H1 (cell line): ENCODE measurements around the gene EXOSC10. TPM values are rescaled to one million over a fixed set of nuclear protein-coding genes. Genes with fewer than 3 reads are reported as not detected.
"Not testable (repeated sequence)": the region's sequence is repeated elsewhere in the genome, so short reads cannot be mapped to it uniquely, and the experiment has no call there.

ENCODE experiments used
- CTCF ChIA-PET: fragments of 300-600 bp; sonication (Branson Sonifier 250); formaldehyde crosslinking; loops from one replicate; lab custom pipeline; 2021; ENCODE audit not compliant: partially characterized antibody; lab: Charles Lee
- POLR2A ChIA-PET: fragments of 300-600 bp; sonication (Branson Sonifier 250); formaldehyde crosslinking; loops from one replicate; lab custom pipeline; 2021; ENCODE audit warnings: inconsistent platforms; ENCODE audit not compliant: partially characterized antibody; lab: Charles Lee
- DNase-seq, 2 experiments: peaks; one replicate each; pipeline versions ENCODE4 v3.0.0 to v3.0.0-alpha.2; 2010 to 2022; ENCODE audit warnings: low spot score in 2 of 2, low read depth in 1 of 2, mixed read lengths in 1 of 2
- FAIRE-seq: peaks from 2 replicates; lab custom pipeline; 2011; peaks lifted over from hg19 to GRCh38; lab: Jason Lieb, UNC
- H2AFZ ChIP-seq: 2 replicates; pipeline ENCODE4 v1.8.1; 2012; ENCODE audit warnings: low read length, inconsistent platforms
- H2AK5ac ChIP-seq: 2 replicates; pipeline ENCODE4 v1.6.1; 2013; ENCODE audit warnings: low read depth, low read length
- H2BK120ac ChIP-seq: replicated peaks from 2 replicates; pipeline ENCODE3; 2013; ENCODE audit warnings: low read depth, low read length, inconsistent platforms
- H2BK12ac ChIP-seq: 2 replicates; pipeline ENCODE4 v1.6.1; 2013; ENCODE audit warnings: low read depth, low read length
- H2BK15ac ChIP-seq: 2 replicates; pipeline ENCODE4 v1.6.1; 2013; ENCODE audit warnings: low read length
- H2BK20ac ChIP-seq: 2 replicates; pipeline ENCODE4 v1.6.1; 2013; ENCODE audit warnings: low read length
- H2BK5ac ChIP-seq: 2 replicates; pipeline ENCODE4 v1.6.1; 2013; ENCODE audit warnings: low read depth, low read length
- H3K14ac ChIP-seq: 2 replicates; pipeline ENCODE4 v1.6.1; 2013; ENCODE audit warnings: inconsistent platforms; ENCODE audit not compliant: insufficient read length
- H3K18ac ChIP-seq: 2 replicates; pipeline ENCODE4 v1.6.1; 2013; ENCODE audit warnings: low read length; ENCODE audit errors: extremely low read depth
- H3K23ac ChIP-seq: 2 replicates; pipeline ENCODE4 v1.6.1; 2013; ENCODE audit warnings: inconsistent platforms; ENCODE audit not compliant: insufficient read length
- H3K23me2 ChIP-seq: 2 replicates; pipeline ENCODE4 v1.6.1; 2013; ENCODE audit warnings: low read depth, low read length
- H3K27ac ChIP-seq: 2 replicates; pipeline ENCODE4 v1.6.1; 2011; ENCODE audit warnings: low read depth, low read length, inconsistent platforms
- H3K27me3 ChIP-seq, 4 experiments: replicated peaks in 1 of 4; 1 replicate in 1 of 4; 2 replicates in 3 of 4; pipeline versions ENCODE4 v1.6.1 to v1.8.1; 2011 to 2013; ENCODE audit warnings: low read length in 3 of 4, mild to moderate bottlenecking in 3 of 4, inconsistent platforms in 2 of 4, mixed read lengths in 2 of 4, moderate library complexity in 1 of 4; ENCODE audit not compliant: control insufficient read depth in 3 of 4, insufficient read depth in 3 of 4; ENCODE audit errors: extremely low read depth in 1 of 4
- H3K36me3 ChIP-seq, 4 experiments: 2 replicates each; pipeline versions ENCODE4 v1.6.1 to v1.8.1; 2011 to 2013; ENCODE audit warnings: mild to moderate bottlenecking in 4 of 4, low read length in 3 of 4, moderate library complexity in 2 of 4, control low read depth in 1 of 4, inconsistent platforms in 1 of 4; ENCODE audit not compliant: insufficient read depth in 4 of 4, control insufficient read depth in 2 of 4
- H3K4ac ChIP-seq: replicated peaks from 2 replicates; pipeline ENCODE3; 2013; ENCODE audit warnings: low read length, low read depth, mixed read lengths, inconsistent platforms; ENCODE audit not compliant: insufficient read length
- H3K4me1 ChIP-seq, 4 experiments: replicated peaks in 1 of 4; 1 replicate in 1 of 4; 2 replicates in 3 of 4; pipeline versions ENCODE4 v1.6.1 to v1.8.1; 2011 to 2013; ENCODE audit warnings: low read length in 3 of 4, inconsistent platforms in 2 of 4, mixed read lengths in 1 of 4; ENCODE audit not compliant: insufficient read depth in 4 of 4, control insufficient read depth in 3 of 4
- H3K4me2 ChIP-seq, 2 experiments: 2 replicates each; pipeline versions ENCODE4 v1.6.1 to v1.8.1; 2011 to 2013; ENCODE audit warnings: low read depth in 2 of 2, low read length in 2 of 2, control low read depth in 1 of 2, inconsistent platforms in 1 of 2, mild to moderate bottlenecking in 1 of 2; ENCODE audit not compliant: insufficient read depth in 1 of 2
- H3K4me3 ChIP-seq, 4 experiments: fragments of 200-600, 300-600 bp in 1 of 4; sonication (generic), shearing (Covaris generic), sonication (Bioruptor Twin) in 1 of 4; 2 replicates each; pipeline versions ENCODE4 v1.5.1 to v1.8.1; 2011 to 2016; ENCODE audit warnings: low read length in 4 of 4, low read depth in 3 of 4, control low read depth in 2 of 4, inconsistent platforms in 2 of 4, mild to moderate bottlenecking in 2 of 4, mixed read lengths in 1 of 4, moderate library complexity in 1 of 4; ENCODE audit not compliant: insufficient read depth in 2 of 4; ENCODE audit errors: extremely low read depth in 1 of 4
- H3K56ac ChIP-seq: replicated peaks from 2 replicates; pipeline ENCODE3; 2013; ENCODE audit warnings: low read depth, mild to moderate bottlenecking, mixed read lengths, low read length, inconsistent platforms; ENCODE audit not compliant: insufficient read length
- H3K79me1 ChIP-seq: 2 replicates; pipeline ENCODE4 v1.6.1; 2013; ENCODE audit warnings: low read depth, low read length, control low read depth
- H3K79me2 ChIP-seq, 2 experiments: 2 replicates each; pipeline versions ENCODE4 v1.6.1 to v1.8.1; 2012 to 2013; ENCODE audit warnings: low read length in 2 of 2, mild to moderate bottlenecking in 2 of 2, inconsistent platforms in 1 of 2; ENCODE audit not compliant: insufficient read depth in 2 of 2, control insufficient read depth in 1 of 2
- H3K9ac ChIP-seq, 4 experiments: replicated peaks in 1 of 4; 1 replicate in 1 of 4; 2 replicates in 3 of 4; pipeline versions ENCODE4 v1.6.1 to v1.8.1; 2011 to 2013; ENCODE audit warnings: low read depth in 3 of 4, low read length in 3 of 4, control low read depth in 2 of 4, mild to moderate bottlenecking in 2 of 4, moderate library complexity in 2 of 4, inconsistent platforms in 1 of 4; ENCODE audit errors: extremely low read depth in 1 of 4
- H3K9me3 ChIP-seq, 2 experiments: 2 replicates each; pipeline versions ENCODE4 v1.6.1 to v1.8.1; 2012 to 2013; ENCODE audit warnings: mild to moderate bottlenecking in 2 of 2, moderate library complexity in 2 of 2, control low read depth in 1 of 2, inconsistent platforms in 1 of 2, low read depth in 1 of 2, low read length in 1 of 2, mixed read lengths in 1 of 2; ENCODE audit not compliant: insufficient read depth in 2 of 2
- H4K20me1 ChIP-seq, 2 experiments: replicated peaks in 1 of 2; 2 replicates each; pipeline versions ENCODE3 to v1.8.1; 2011 to 2013; ENCODE audit warnings: inconsistent platforms in 2 of 2, low read length in 2 of 2, mild to moderate bottlenecking in 1 of 2; ENCODE audit not compliant: insufficient read depth in 2 of 2, control insufficient read depth in 1 of 2
- H4K5ac ChIP-seq: 2 replicates; pipeline ENCODE4 v1.6.1; 2013; ENCODE audit warnings: low read length, low read depth, mixed read lengths, inconsistent platforms; ENCODE audit not compliant: insufficient read length
- H4K8ac ChIP-seq: 2 replicates; pipeline ENCODE4 v1.8.0; 2013; ENCODE audit warnings: mild to moderate bottlenecking, moderate library complexity, low read length, inconsistent platforms; ENCODE audit not compliant: insufficient read depth; ENCODE audit errors: extremely low read depth
- H4K91ac ChIP-seq: replicated peaks from 2 replicates; pipeline ENCODE3; 2013; ENCODE audit warnings: low read length, mixed read lengths, inconsistent platforms; ENCODE audit not compliant: insufficient read length
- WGBS, 2 experiments: shearing (Covaris generic) in 1 of 2; methylation state at CpG; one replicate each; pipeline versions ENCODE4 v1.1.6 to v1.1.7; 2013 to 2015; ENCODE audit warnings: low lambda C conversion rate in 2 of 2, mixed read lengths in 2 of 2, inconsistent platforms in 1 of 2, low coverage in 1 of 2, missing lambda C conversion rate in 1 of 2; ENCODE audit not compliant: insufficient replicate concordance in 2 of 2, insufficient coverage in 1 of 2, insufficient read length in 1 of 2; ENCODE audit errors: extremely low coverage in 1 of 2, missing lambda C conversion rate in 1 of 2; 5-methylcytosine and 5-hydroxymethylcytosine counted together
- polyA plus RNA-seq, 7 experiments: library from polyadenylated mRNA; depleted of rRNA in 3 of 7; stranded (reverse) in 5 of 7; unstranded in 2 of 7; fragments of >200 nt in 5 of 7; fragments of 200-250 nt in 2 of 7; gene quantifications; 1 replicate in 5 of 7; 2 replicates in 1 of 7; 4 replicates in 1 of 7; pipeline versions ENCODE4 v1.2.1 to v1.2.3, GENCODE V29; 2011 to 2013; ENCODE audit warnings: missing spikeins in 2 of 7, mixed read lengths in 2 of 7
- total RNA-seq: library from RNA; stranded (reverse); fragmentation: NEBNext Ultra II Directional; extraction: Animal tissue kit (Norgen Biotek cat#: 25700); gene quantifications from 2 replicates; pipeline ENCODE4 v1.2.1, GENCODE V29; 2021

The EXOSC10 gene
- total and polyA plus RNA-seq, 2 of the 8 experiments (the other 6 are each of a cell fraction or from before 2014, with no cell fraction given): 57.9 to 86.1 TPM

DNA sequence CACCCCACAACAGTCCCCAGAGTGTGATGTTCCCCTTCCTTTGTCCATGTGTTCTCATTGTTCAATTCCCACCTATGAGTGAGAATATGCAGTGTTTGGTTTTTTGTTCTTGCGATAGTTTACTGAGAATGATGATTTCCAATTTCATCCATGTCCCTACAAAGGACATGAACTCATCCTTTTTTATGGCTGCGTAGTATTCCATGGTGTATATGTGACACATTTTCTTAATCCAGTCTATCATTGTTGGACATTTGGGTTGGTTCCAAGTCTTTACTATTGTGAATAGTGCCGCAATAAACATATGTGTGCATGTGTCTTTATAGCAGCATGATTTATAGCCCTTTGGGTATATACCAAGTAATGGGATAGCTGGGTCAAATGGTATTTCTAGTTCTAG lies 15.9 kb downstream of the EXOSC10 start:
- H2BK120ac ChIP-seq, H3K4ac ChIP-seq, H3K27ac ChIP-seq, H2BK20ac ChIP-seq, H3K9me3 ChIP-seq, CTCF ChIA-PET, H3K79me2 ChIP-seq, H3K56ac ChIP-seq, H4K20me1 ChIP-seq, H3K79me1 ChIP-seq, H4K8ac ChIP-seq, H2BK12ac ChIP-seq, H3K4me2 ChIP-seq, H4K5ac ChIP-seq, H2BK5ac ChIP-seq, FAIRE-seq, H3K4me1 ChIP-seq, H3K4me3 ChIP-seq, H3K9ac ChIP-seq, H2BK15ac ChIP-seq, POLR2A ChIA-PET, H3K27me3 ChIP-seq, H2AK5ac ChIP-seq, H2AFZ ChIP-seq, H3K23ac ChIP-seq, H3K14ac ChIP-seq, H4K91ac ChIP-seq, H3K18ac ChIP-seq, H3K23me2 ChIP-seq, DNase-seq: not testable (repeated sequence)
- WGBS, 2 experiments: 94% methylated on average over 2 of the region's 3 CpGs; no CpG with 5 or more reads in 1 of the 2 experiments
- H3K36me3 ChIP-seq: peaks cover 35 to 62% (median 55%) of the 10 kb centered on the region in 4 experiments
